Naive thymus-derived CD4-positive, alpha-beta T cell (primary cell): Measurements from ENCODE around the gene TCF21. TPM values are rescaled to one million over a fixed set of nuclear protein-coding genes. Genes with fewer than 3 reads are reported as not detected.

ENCODE experiments used
- ATAC-seq: fragments of 150-1000 bp; cut with Tn5 transposase; 2 replicates; pipeline ENCODE4 v1.10.0; 2021; ENCODE audit warnings: mild to moderate bottlenecking, moderate library complexity
- CTCF ChIA-PET: fragments of 350-600 bp; sonication (Branson Sonifier 250); formaldehyde crosslinking; loops from one replicate; lab custom pipeline; 2021; ENCODE audit warnings: antibody characterized with exemption; lab: Charles Lee
- POLR2A ChIA-PET: fragments of 350-600 bp; sonication (Branson Sonifier 250); formaldehyde crosslinking; loops from one replicate; lab custom pipeline; 2021; ENCODE audit warnings: antibody characterized with exemption, inconsistent platforms; lab: Charles Lee
- DNase-seq, 9 donors: peaks; one replicate each; pipeline versions ENCODE4 v3.0.0 to v3.0.0-alpha.2; 2020 to 2022; ENCODE audit warnings: mixed read lengths in 1 of 9
- H3K27ac ChIP-seq: one replicate; pipeline ENCODE4 v1.7.0; 2013; ENCODE audit warnings: mild to moderate bottlenecking, low read depth, low read length, moderate library complexity
- H3K27me3 ChIP-seq, 2 donors: one replicate each; pipeline ENCODE4 v1.7.0; 2013; ENCODE audit warnings: low read length in 2 of 2, mild to moderate bottlenecking in 2 of 2, moderate library complexity in 2 of 2; ENCODE audit not compliant: control insufficient read depth in 2 of 2, insufficient read depth in 2 of 2
- H3K36me3 ChIP-seq, 3 experiments: 1 replicate in 2 of 3; 2 replicates in 1 of 3; pipeline ENCODE4 v1.7.0; 2013; ENCODE audit warnings: low read length in 3 of 3, mild to moderate bottlenecking in 3 of 3, moderate library complexity in 1 of 3; ENCODE audit not compliant: insufficient read depth in 3 of 3, control insufficient read depth in 2 of 3
- H3K4me1 ChIP-seq, 2 donors: one replicate each; pipeline ENCODE4 v1.7.0; 2013; ENCODE audit warnings: low read length in 2 of 2, mild to moderate bottlenecking in 2 of 2, moderate library complexity in 1 of 2; ENCODE audit not compliant: control insufficient read depth in 2 of 2, insufficient read depth in 2 of 2
- H3K4me3 ChIP-seq: 2 replicates; pipeline ENCODE4 v1.7.0; 2013; ENCODE audit warnings: mild to moderate bottlenecking, low read length
- H3K9me3 ChIP-seq, 3 experiments: 1 replicate in 2 of 3; 2 replicates in 1 of 3; pipeline ENCODE4 v1.7.0; 2013; ENCODE audit warnings: low read length in 3 of 3; ENCODE audit not compliant: control insufficient read depth in 2 of 3
- H3K27ac Mint-ChIP-seq, 9 donors: one replicate each; pipeline ENCODE4 v1.8.0; 2020 to 2022; ENCODE audit warnings: mixed read lengths in 9 of 9, mild to moderate bottlenecking in 8 of 9, moderate library complexity in 5 of 9, inconsistent platforms in 2 of 9
- H3K27me3 Mint-ChIP-seq, 5 donors: one replicate each; pipeline ENCODE4 v1.8.0; 2021 to 2022; ENCODE audit warnings: mixed read lengths in 5 of 5, mild to moderate bottlenecking in 1 of 5
- H3K36me3 Mint-ChIP-seq, 5 donors: one replicate each; pipeline ENCODE4 v1.8.0; 2020 to 2022; ENCODE audit warnings: mixed read lengths in 5 of 5, mild to moderate bottlenecking in 3 of 5, inconsistent platforms in 1 of 5
- H3K4me1 Mint-ChIP-seq, 7 donors: one replicate each; pipeline ENCODE4 v1.8.0; 2020 to 2022; ENCODE audit warnings: mixed read lengths in 7 of 7, mild to moderate bottlenecking in 3 of 7, inconsistent platforms in 1 of 7
- H3K4me3 Mint-ChIP-seq, 10 donors: one replicate each; pipeline ENCODE4 v1.8.0; 2020 to 2022; ENCODE audit warnings: mild to moderate bottlenecking in 10 of 10, mixed read lengths in 10 of 10, moderate library complexity in 6 of 10, inconsistent platforms in 2 of 10
- H3K9me3 Mint-ChIP-seq, 11 donors: one replicate each; pipeline ENCODE4 v1.8.0; 2020 to 2022; ENCODE audit warnings: mixed read lengths in 11 of 11, mild to moderate bottlenecking in 4 of 11, inconsistent platforms in 1 of 11, moderate library complexity in 1 of 11
- intact Hi-C, 2 donors: fragments of 100-400 bp; cut with micrococcal nuclease; formaldehyde crosslinking; loops; one replicate each; pipeline ENCODE4 v1.15.1; 2023
- polyA plus RNA-seq, 2 donors: library from polyadenylated mRNA; unstranded; fragments of 300-500 nt; fragmentation: Illumina TruSeq; gene quantifications; one replicate each; pipeline ENCODE4 v1.2.3, GENCODE V29; 2021
- total RNA-seq, 6 experiments: library from RNA in 5 of 6; stranded (reverse) in 5 of 6; gene quantifications; 1 replicate in 5 of 6; 2 replicates in 1 of 6; pipeline ENCODE4 v1.2.3 and lab custom pipeline; 2021 to 2026

The TCF21 gene
- total and polyA plus RNA-seq, 7 experiments from 2014 or later = not detected

DNA sequence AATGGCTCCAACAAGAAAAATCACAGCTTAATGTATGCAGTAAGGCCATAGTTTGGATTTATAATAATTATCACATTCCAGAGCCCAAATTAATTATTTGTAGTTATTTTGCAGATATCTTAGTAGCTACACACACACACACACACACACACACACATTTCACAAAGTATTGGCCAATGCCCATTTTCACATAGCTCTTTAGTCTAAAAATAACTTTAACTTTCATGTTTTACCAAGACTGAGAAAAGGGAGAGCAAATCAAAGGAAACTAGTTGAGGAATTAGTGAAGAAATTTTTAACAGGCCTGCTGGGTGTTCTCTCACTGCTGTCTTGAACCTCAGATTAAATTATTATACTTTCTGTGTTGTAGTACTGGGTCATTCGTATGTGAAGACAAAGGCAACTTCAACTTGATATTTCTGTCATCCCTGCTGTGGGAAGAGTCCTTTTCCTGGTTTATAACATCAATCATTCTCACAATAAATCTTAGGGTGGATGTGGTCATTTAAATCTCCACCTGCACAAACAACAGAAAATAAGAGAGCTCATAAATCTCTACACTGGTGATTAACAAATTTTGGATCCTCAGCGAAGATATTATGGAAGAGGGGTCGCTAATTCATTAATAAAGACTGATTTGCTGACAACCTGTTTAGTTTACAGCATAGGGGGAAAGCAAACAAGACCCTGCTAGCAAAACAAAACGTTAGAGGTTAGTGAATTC lies 1.6 kb upstream of the TCF21 start:
- peaks cover 12 to 37% (median 33%) of the 10 kb centered on the region in 7 donors for H3K4me1 Mint-ChIP-seq
- DNase-seq = no peak
- H3K27ac Mint-ChIP-seq = no peak overlapping the region
- no peak for ATAC-seq
- H3K4me3 ChIP-seq = no peak overlapping the region
- no peaks in the 10 kb centered on the region for H3K36me3 Mint-ChIP-seq
- ChIA-PET POLR2A (no interaction called here), CTCF (interaction anchor here (0.8 kb wide), 1 partner anchor 29 kb away, joined by 3 read pairs; no protein-coding TSS in a partner anchor)
- H3K36me3 ChIP-seq = no peaks in the 10 kb centered on the region
- peaks cover 75 to 88% (median 86%) of the 10 kb centered on the region in 5 donors for H3K27me3 Mint-ChIP-seq
- no peak overlapping the region for H3K27ac ChIP-seq
- H3K9me3 Mint-ChIP-seq = peaks cover 0 to 3% (median 0%) of the 10 kb centered on the region in 11 donors
- H3K9me3 ChIP-seq = no peaks in the 10 kb centered on the region
- H3K4me1 ChIP-seq = peaks cover 9 to 13% of the 10 kb centered on the region in 2 donors
- peaks cover 5 to 34% of the 10 kb centered on the region in 2 donors for H3K27me3 ChIP-seq
- H3K4me3 Mint-ChIP-seq = no peak overlapping the region
- intact Hi-C loops = no loop called here

DNA sequence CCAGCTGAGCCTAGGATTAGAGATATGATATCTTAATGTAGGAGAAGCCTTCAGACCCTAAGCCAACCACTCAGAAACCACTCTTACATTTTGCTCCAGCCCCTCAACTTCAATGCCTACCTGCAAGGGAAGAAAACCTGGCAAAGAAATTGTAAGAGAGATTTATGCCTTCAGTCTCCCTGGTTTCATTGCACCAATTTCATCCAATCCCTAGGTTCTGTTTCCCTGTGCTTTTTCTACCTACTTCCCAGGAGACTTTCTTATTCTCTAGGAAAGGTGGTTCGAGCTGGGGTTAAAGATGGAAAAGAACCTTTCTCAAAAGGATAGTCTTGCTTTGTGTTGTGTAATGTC lies 1.1 kb upstream of the TCF21 start:
- no peaks in the 10 kb centered on the region for H3K36me3 Mint-ChIP-seq
- peak overlapping the region in 1 of 10 donors; percentile 2 for H3K4me3 Mint-ChIP-seq
- no peaks in the 10 kb centered on the region for H3K9me3 ChIP-seq
- no peak overlapping the region for H3K4me3 ChIP-seq
- H3K4me1 ChIP-seq = peaks cover 9 to 13% of the 10 kb centered on the region in 2 donors
- peaks cover 0 to 3% (median 0%) of the 10 kb centered on the region in 11 donors for H3K9me3 Mint-ChIP-seq
- no peak for ATAC-seq
- H3K27ac Mint-ChIP-seq = no peak overlapping the region
- H3K27me3 ChIP-seq = peaks cover 5 to 34% of the 10 kb centered on the region in 2 donors
- intact Hi-C loops = no loop called here
- no peaks in the 10 kb centered on the region for H3K36me3 ChIP-seq
- CTCF ChIA-PET = no interaction called here
- DNase-seq = no peak
- peaks cover 14 to 42% (median 36%) of the 10 kb centered on the region in 7 donors for H3K4me1 Mint-ChIP-seq
- POLR2A ChIA-PET = no interaction called here
- peaks cover 80 to 90% (median 87%) of the 10 kb centered on the region in 5 donors for H3K27me3 Mint-ChIP-seq
- no peak overlapping the region for H3K27ac ChIP-seq

DNA sequence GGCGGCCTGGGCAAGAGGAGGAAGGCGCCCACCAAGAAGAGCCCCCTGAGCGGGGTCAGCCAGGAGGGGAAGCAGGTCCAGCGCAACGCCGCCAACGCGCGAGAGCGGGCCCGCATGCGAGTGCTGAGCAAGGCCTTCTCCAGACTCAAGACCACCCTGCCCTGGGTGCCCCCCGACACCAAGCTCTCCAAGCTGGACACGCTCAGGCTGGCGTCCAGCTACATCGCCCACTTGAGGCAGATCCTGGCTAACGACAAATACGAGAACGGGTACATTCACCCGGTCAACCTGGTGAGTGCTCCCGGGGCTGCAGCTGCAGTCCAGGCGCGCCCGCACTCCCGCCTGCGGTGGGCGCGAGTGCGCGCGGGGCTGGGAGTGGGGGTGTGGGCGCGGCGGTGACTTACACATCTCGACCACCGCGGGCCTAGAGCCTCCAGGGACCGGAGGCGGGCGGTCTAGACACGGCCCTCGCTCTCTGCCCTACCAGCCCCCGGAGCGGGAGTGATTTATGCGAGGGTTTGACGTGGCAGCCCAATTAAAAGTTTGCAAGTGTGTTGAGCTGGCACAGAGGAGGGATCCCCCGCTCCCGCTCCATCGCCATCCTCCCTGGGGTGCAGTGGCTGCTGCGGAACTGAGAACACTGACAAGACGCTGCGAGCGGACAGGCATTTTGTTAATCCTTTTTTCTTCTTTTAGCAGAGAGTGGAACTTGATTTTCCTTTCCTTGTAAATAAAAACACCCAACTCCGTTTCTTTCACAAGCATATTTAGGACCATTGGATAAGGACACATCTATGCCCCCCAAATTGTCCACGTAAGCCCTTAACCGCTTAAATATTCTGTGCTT lies 867 bp downstream of the TCF21 start:
- H3K4me3 Mint-ChIP-seq = peak overlapping the region in 9 of 10 donors; percentile 36 to 78 (median 52)
- ChIA-PET CTCF (no interaction called here), POLR2A (no interaction called here)
- Histone ChIP-seq H3K4me3 (no peak overlapping the region), H3K27me3 (peaks cover 14 to 41% of the 10 kb centered on the region in 2 donors), H3K36me3 (no peaks in the 10 kb centered on the region), H3K4me1 (peaks cover 9 to 13% of the 10 kb centered on the region in 2 donors), H3K9me3 (no peaks in the 10 kb centered on the region), H3K27ac (no peak overlapping the region)
- DNase-seq = no peak
- H3K9me3 Mint-ChIP-seq = peaks cover 0 to 8% (median 0%) of the 10 kb centered on the region in 11 donors
- H3K36me3 Mint-ChIP-seq = peaks cover 0 to 4% (median 0%) of the 10 kb centered on the region in 5 donors
- peaks cover 17 to 60% (median 44%) of the 10 kb centered on the region in 7 donors for H3K4me1 Mint-ChIP-seq
- H3K27ac Mint-ChIP-seq = peak overlapping the region in 1 of 9 donors; percentile 25
- peaks cover 85 to 95% (median 92%) of the 10 kb centered on the region in 5 donors for H3K27me3 Mint-ChIP-seq
- no peak for ATAC-seq
- intact Hi-C loops = loop anchor here in 1 of 2 donors (5.0 kb wide), 1 partner anchor 647 kb away; the partner anchor contains the start of gene EYA4

DNA sequence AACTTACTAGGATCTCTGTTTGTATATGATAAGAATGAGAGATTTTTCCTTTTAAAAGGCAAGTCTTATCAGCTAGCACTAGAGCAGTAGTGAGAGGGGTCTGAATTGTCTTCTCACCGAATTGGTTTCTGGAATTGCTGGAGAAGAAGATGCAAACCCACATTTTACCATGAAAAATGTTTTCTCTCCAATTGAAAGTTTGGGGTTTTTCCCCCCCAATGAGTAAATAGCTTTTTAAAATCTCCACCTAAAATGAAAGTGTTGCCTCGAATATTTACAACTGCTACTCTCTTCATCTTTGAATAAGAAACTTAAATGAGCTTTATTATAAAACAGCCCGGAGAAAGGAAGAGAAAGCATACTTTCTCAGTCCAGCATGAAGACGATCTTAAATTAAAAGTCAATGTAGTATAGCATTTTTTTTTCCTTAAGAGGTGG lies 1.8 kb downstream of the TCF21 start:
- peaks cover 0 to 4% (median 0%) of the 10 kb centered on the region in 5 donors for H3K36me3 Mint-ChIP-seq
- POLR2A ChIA-PET = no interaction called here
- H3K9me3 Mint-ChIP-seq = peaks cover 0 to 8% (median 0%) of the 10 kb centered on the region in 11 donors
- Histone ChIP-seq H3K4me3 (peak overlapping the region; percentile 55), H3K27me3 (peaks cover 14 to 44% of the 10 kb centered on the region in 2 donors), H3K4me1 (peaks cover 9 to 13% of the 10 kb centered on the region in 2 donors), H3K36me3 (no peaks in the 10 kb centered on the region), H3K9me3 (no peaks in the 10 kb centered on the region), H3K27ac (no peak overlapping the region)
- DNase-seq (no peak), ATAC-seq (no peak)
- H3K27ac Mint-ChIP-seq = no peak overlapping the region
- peak overlapping the region; percentile 43 to 88 (median 80) for H3K4me3 Mint-ChIP-seq
- intact Hi-C loops = loop anchor here in 1 of 2 donors (1.0 to 5.0 kb wide), 2 partner anchors 36 to 648 kb away; partner anchors contain the start of gene EYA4
- CTCF ChIA-PET = interaction anchor here (0.6 kb wide), 1 partner anchor 32 kb away, joined by 3 read pairs; no protein-coding TSS in a partner anchor
- peaks cover 17 to 60% (median 44%) of the 10 kb centered on the region in 7 donors for H3K4me1 Mint-ChIP-seq
- peaks cover 82 to 93% (median 92%) of the 10 kb centered on the region in 5 donors for H3K27me3 Mint-ChIP-seq

DNA sequence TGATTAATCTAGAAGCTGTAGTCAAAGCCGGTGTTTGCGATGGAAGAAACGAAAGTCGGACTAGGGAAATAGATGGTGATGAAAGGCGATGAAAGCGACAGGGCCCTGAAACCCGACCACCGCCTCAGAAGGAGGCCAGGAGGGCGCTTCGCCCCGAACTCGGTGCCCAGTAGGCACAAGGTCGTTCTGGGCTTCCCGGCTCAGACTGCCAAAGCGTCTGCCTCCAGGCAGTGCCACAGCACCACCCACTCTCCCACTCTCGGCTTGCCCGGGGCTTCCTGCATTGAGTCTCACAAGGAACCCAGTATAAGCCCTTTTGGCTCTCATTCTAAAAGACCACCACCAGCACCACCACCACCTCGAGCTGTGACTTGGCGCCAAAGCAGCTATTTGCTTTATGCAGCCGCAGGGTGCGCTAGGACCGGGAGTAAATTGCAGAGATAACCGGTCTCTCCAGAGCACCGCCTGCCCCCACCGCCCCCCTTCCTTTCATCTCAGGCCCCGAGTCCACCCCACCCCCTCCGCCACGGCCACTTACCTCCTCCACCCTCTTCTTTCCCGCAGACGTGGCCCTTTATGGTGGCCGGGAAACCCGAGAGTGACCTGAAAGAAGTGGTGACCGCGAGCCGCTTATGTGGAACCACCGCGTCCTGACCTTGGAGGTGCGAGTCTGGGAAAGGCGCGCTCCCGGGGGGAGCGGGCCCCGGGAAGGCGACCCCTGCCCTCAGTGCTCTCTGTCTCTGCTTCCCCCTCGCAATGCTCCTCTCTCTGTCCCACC lies 2.4 kb downstream of the TCF21 start:
- ChIA-PET POLR2A (no interaction called here), CTCF (interaction anchor here (0.6 kb wide), 1 partner anchor 32 kb away, joined by 3 read pairs; no protein-coding TSS in a partner anchor)
- intact Hi-C loops = loop anchor here in 1 of 2 donors (1.0 to 5.0 kb wide), 2 partner anchors 37 to 649 kb away; partner anchors contain the start of gene EYA4
- ATAC-seq (peak; percentile 26), DNase-seq (peak in 1 of 9 donors; percentile 3)
- peak overlapping the region; percentile 55 for H3K4me3 ChIP-seq
- H3K9me3 ChIP-seq = no peaks in the 10 kb centered on the region
- Mint-ChIP-seq H3K4me3 (peak overlapping the region; percentile 54 to 88 (median 80)), H3K27ac (no peak overlapping the region), H3K9me3 (peaks cover 0 to 8% (median 0%) of the 10 kb centered on the region in 11 donors), H3K4me1 (peaks cover 17 to 60% (median 44%) of the 10 kb centered on the region in 7 donors), H3K36me3 (peaks cover 0 to 4% (median 0%) of the 10 kb centered on the region in 5 donors), H3K27me3 (peaks cover 86 to 94% (median 91%) of the 10 kb centered on the region in 5 donors)
- no peak overlapping the region for H3K27ac ChIP-seq
- H3K4me1 ChIP-seq = peaks cover 9 to 13% of the 10 kb centered on the region in 2 donors
- H3K27me3 ChIP-seq = peaks cover 14 to 44% of the 10 kb centered on the region in 2 donors
- H3K36me3 ChIP-seq = no peaks in the 10 kb centered on the region
